ENCODE measurements around the gene BCCIP.

DNA sequence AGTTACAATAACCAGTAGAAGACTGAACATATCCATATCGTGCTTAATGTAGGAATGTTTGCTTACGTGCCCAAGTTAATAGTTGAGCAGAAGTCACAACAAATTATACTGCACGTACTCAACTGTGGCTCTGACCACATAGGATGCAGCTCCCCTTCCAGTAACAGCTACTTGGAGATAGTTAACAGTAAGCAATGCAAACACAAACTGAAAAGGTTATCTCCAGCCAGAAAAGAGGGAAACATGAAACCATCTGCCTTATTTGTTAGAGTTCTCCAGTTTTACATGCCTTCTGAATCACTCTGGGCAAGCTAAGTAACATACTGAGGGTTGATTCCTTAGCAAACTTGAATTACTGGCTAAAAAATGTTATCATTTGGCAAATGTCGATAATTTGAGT is 48.0 kb downstream of the BCCIP start:
- TF ChIP-seq, protein P1, sequence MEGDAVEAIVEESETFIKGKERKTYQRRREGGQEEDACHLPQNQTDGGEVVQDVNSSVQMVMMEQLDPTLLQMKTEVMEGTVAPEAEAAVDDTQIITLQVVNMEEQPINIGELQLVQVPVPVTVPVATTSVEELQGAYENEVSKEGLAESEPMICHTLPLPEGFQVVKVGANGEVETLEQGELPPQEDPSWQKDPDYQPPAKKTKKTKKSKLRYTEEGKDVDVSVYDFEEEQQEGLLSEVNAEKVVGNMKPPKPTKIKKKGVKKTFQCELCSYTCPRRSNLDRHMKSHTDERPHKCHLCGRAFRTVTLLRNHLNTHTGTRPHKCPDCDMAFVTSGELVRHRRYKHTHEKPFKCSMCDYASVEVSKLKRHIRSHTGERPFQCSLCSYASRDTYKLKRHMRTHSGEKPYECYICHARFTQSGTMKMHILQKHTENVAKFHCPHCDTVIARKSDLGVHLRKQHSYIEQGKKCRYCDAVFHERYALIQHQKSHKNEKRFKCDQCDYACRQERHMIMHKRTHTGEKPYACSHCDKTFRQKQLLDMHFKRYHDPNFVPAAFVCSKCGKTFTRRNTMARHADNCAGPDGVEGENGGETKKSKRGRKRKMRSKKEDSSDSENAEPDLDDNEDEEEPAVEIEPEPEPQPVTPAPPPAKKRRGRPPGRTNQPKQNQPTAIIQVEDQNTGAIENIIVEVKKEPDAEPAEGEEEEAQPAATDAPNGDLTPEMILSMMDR (IDR thresholded peaks at IDR 0.05) = no peak
- no peak for TF ChIP-seq POLR2A (IDR thresholded peaks at IDR 0.05)

All from lower leg skin (tissue), 3 donors.